ENCODE data around the gene C16orf46. TPM values are rescaled to one million over a fixed set of nuclear protein-coding genes. Genes with fewer than 3 reads are reported as not detected.
A peak's percentile ranks its signal among the peaks of the same experiment; 100 is the strongest.

C16orf46 gene
- total and polyA plus RNA-seq, 9 of the 15 experiments (the other 6 are each of a cell fraction or from before 2014, with no cell fraction given) = 0.10 to 0.98 (median 0.41) TPM; not detected in 1

DNA sequence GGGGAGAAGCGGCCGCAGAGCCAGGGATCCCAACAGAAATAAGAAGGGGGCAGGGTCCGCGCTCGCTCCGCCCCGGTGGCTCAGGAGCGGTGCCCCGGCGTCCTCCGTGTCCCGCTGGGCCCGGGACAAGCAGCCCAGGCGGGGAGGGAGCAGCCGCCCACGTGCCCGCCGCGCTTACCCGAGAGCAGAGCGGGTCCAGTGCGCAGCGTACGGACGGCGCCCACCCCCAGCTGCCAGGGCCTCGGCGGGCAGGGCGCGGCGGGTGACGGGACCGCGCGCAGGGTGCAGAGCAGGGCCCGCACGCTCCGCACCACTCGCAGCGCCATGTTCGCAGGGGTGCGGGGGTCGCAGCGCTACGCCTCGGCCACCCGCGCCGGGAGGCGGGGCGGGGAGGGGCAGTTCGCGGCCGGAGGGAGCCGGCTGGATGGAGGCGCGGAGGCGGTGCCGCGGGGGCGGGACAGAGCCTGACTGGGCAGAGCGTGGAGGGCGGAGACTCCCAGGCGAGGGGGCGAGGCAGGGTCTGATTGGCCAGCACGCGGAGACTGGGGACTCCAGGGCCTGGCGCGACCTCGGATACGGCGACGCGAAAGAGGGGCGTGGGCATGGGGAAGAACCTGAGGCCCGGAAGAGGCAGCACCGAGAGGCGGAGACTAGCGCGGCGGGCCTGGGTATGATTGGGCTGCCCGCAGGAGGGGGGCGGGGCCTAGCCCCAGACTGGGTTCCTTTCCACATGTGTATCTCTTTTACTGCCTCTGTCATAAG is 19.1 kb upstream of the C16orf46 start, which contains the start of gene GCSH (continued):
- TF ChIP-seq, protein P1, sequence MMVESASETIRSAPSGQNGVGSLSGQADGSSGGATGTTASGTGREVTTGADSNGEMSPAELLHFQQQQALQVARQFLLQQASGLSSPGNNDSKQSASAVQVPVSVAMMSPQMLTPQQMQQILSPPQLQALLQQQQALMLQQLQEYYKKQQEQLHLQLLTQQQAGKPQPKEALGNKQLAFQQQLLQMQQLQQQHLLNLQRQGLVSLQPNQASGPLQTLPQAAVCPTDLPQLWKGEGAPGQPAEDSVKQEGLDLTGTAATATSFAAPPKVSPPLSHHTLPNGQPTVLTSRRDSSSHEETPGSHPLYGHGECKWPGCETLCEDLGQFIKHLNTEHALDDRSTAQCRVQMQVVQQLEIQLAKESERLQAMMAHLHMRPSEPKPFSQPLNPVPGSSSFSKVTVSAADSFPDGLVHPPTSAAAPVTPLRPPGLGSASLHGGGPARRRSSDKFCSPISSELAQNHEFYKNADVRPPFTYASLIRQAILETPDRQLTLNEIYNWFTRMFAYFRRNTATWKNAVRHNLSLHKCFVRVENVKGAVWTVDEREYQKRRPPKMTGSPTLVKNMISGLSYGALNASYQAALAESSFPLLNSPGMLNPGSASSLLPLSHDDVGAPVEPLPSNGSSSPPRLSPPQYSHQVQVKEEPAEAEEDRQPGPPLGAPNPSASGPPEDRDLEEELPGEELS (CRISPR knock-in tag; IDR thresholded peaks at IDR 0.05; ENCODE audit: borderline replicate concordance) = no peak
- TF ChIP-seq PTRF (tag; IDR thresholded peaks at IDR 0.05) (no peak), KHSRP (IDR thresholded peaks at IDR 0.05) (no peak), MBD2 (IDR thresholded peaks at IDR 0.05; ENCODE audit: borderline replicate concordance, low read depth) (peak; percentile 75; the same call in 1 of the 2 replicates), ADNP (tag; IDR thresholded peaks at IDR 0.05) (no peak), RFX5 (IDR thresholded peaks at IDR 0.05; ENCODE audit: low read depth, low read length) (no peak), ZNF3 (CRISPR knock-in tag; IDR thresholded peaks at IDR 0.05) (no peak), EWSR1 (IDR thresholded peaks at IDR 0.05; ENCODE audit: borderline replicate concordance, low read depth, partially characterized antibody) (no peak), SAFB2 (IDR thresholded peaks at IDR 0.05; ENCODE audit: borderline replicate concordance, low read depth, low read length, severe bottlenecking) (no peak), ZNF174 (CRISPR knock-in tag; IDR thresholded peaks at IDR 0.05) (no peak), SMARCB1 (IDR thresholded peaks at IDR 0.05; ENCODE audit: insufficient read length, low read depth) (no peak), GATAD2B (IDR thresholded peaks at IDR 0.05; ENCODE audit: borderline replicate concordance) (peak; percentile 35; the same call in 1 of the 2 replicates)
- TF ChIP-seq, protein P2, sequence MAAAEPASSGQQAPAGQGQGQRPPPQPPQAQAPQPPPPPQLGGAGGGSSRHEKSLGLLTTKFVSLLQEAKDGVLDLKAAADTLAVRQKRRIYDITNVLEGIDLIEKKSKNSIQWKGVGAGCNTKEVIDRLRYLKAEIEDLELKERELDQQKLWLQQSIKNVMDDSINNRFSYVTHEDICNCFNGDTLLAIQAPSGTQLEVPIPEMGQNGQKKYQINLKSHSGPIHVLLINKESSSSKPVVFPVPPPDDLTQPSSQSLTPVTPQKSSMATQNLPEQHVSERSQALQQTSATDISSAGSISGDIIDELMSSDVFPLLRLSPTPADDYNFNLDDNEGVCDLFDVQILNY (CRISPR knock-in tag; IDR thresholded peaks at IDR 0.05) = 0 out of 2 replicates have a peak, but pooled peaks have one; percentile 45
- TF ChIP-seq, protein P3, sequence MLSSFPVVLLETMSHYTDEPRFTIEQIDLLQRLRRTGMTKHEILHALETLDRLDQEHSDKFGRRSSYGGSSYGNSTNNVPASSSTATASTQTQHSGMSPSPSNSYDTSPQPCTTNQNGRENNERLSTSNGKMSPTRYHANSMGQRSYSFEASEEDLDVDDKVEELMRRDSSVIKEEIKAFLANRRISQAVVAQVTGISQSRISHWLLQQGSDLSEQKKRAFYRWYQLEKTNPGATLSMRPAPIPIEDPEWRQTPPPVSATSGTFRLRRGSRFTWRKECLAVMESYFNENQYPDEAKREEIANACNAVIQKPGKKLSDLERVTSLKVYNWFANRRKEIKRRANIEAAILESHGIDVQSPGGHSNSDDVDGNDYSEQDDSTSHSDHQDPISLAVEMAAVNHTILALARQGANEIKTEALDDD (IDR thresholded peaks at IDR 0.05) = no peak
- TF ChIP-seq, protein P4, sequence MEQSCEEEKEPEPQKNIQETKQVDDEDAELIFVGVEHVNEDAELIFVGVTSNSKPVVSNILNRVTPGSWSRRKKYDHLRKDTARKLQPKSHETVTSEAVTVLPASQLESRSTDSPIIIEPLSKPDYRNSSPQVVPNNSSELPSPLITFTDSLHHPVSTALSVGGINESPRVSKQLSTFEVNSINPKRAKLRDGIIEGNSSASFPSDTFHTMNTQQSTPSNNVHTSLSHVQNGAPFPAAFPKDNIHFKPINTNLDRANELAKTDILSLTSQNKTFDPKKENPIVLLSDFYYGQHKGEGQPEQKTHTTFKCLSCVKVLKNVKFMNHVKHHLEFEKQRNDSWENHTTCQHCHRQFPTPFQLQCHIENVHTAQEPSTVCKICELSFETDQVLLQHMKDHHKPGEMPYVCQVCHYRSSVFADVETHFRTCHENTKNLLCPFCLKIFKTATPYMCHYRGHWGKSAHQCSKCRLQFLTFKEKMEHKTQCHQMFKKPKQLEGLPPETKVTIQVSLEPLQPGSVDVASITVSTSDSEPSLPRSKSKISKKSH (CRISPR knock-in tag; IDR thresholded peaks at IDR 0.05) = no peak
- TF ChIP-seq, protein P5, sequence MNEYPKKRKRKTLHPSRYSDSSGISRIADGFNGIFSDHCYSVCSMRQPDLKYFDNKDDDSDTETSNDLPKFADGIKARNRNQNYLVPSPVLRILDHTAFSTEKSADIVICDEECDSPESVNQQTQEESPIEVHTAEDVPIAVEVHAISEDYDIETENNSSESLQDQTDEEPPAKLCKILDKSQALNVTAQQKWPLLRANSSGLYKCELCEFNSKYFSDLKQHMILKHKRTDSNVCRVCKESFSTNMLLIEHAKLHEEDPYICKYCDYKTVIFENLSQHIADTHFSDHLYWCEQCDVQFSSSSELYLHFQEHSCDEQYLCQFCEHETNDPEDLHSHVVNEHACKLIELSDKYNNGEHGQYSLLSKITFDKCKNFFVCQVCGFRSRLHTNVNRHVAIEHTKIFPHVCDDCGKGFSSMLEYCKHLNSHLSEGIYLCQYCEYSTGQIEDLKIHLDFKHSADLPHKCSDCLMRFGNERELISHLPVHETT (CRISPR knock-in tag; conservative IDR thresholded peaks at IDR 0.05 in 1 of 2, IDR thresholded peaks at IDR 0.05 in 1 of 2) = no peak
- TF ChIP-seq, protein P6, sequence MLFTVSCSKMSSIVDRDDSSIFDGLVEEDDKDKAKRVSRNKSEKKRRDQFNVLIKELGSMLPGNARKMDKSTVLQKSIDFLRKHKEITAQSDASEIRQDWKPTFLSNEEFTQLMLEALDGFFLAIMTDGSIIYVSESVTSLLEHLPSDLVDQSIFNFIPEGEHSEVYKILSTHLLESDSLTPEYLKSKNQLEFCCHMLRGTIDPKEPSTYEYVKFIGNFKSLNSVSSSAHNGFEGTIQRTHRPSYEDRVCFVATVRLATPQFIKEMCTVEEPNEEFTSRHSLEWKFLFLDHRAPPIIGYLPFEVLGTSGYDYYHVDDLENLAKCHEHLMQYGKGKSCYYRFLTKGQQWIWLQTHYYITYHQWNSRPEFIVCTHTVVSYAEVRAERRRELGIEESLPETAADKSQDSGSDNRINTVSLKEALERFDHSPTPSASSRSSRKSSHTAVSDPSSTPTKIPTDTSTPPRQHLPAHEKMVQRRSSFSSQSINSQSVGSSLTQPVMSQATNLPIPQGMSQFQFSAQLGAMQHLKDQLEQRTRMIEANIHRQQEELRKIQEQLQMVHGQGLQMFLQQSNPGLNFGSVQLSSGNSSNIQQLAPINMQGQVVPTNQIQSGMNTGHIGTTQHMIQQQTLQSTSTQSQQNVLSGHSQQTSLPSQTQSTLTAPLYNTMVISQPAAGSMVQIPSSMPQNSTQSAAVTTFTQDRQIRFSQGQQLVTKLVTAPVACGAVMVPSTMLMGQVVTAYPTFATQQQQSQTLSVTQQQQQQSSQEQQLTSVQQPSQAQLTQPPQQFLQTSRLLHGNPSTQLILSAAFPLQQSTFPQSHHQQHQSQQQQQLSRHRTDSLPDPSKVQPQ (CRISPR knock-in tag; IDR thresholded peaks at IDR 0.05; ENCODE audit: borderline replicate concordance) = no peak
